Measurements from ENCODE around the gene KCNJ2.

DNA sequence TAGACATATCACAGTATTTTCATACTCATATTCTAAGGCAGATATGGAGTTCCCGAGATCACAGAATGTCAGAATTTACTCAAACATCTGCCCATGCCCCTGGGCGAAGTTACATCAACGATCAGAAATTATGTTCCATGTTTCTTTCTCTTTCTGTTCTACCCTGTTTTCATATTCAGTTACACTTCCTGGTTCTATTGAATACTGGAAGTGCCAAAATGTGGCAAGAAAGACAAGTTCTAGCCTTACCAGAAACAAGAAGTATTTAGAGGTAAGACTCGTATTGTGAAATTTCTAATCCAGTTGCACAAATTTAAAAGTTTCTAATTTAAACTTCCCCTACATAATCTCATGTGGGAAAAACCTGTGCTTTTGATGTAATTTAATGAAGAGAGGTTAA is 36.1 kb downstream of the KCNJ2 start:
- TF ChIP-seq, protein P1, sequence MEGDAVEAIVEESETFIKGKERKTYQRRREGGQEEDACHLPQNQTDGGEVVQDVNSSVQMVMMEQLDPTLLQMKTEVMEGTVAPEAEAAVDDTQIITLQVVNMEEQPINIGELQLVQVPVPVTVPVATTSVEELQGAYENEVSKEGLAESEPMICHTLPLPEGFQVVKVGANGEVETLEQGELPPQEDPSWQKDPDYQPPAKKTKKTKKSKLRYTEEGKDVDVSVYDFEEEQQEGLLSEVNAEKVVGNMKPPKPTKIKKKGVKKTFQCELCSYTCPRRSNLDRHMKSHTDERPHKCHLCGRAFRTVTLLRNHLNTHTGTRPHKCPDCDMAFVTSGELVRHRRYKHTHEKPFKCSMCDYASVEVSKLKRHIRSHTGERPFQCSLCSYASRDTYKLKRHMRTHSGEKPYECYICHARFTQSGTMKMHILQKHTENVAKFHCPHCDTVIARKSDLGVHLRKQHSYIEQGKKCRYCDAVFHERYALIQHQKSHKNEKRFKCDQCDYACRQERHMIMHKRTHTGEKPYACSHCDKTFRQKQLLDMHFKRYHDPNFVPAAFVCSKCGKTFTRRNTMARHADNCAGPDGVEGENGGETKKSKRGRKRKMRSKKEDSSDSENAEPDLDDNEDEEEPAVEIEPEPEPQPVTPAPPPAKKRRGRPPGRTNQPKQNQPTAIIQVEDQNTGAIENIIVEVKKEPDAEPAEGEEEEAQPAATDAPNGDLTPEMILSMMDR (IDR thresholded peaks at IDR 0.05; ENCODE audit: poor library complexity, severe bottlenecking): no peak
- no peak for TF ChIP-seq EP300 (conservative IDR thresholded peaks at IDR 0.05; ENCODE audit: poor library complexity, severe bottlenecking)
- TF ChIP-seq TAF1 (IDR thresholded peaks at IDR 0.05; ENCODE audit: low read depth): no peak
- no peak for TF ChIP-seq RAD21 (conservative IDR thresholded peaks at IDR 0.05)
- TF ChIP-seq SMC3 (conservative IDR thresholded peaks at IDR 0.05; ENCODE audit: poor library complexity): no peak
- TF ChIP-seq EZH2 (IDR thresholded peaks at IDR 0.05; ENCODE audit: borderline replicate concordance, insufficient read depth, low read length, poor library complexity, severe bottlenecking): no peak
- TF ChIP-seq MXI1 (conservative IDR thresholded peaks at IDR 0.05; ENCODE audit: poor library complexity, severe bottlenecking): no peak
